Spleen (tissue), 11 donors: ENCODE data around the gene SF3B5. TPM values are rescaled to one million over a fixed set of nuclear protein-coding genes. Genes with fewer than 3 reads are reported as not detected.
A peak's percentile ranks its signal among the peaks of the same experiment; 100 is the strongest.

ENCODE experiments used
- DNase-seq: peaks from one replicate; pipeline ENCODE4 v3.0.0-alpha.2; 2020
- H3K27ac ChIP-seq, 8 donors: fragments of 200-600 bp; sonication (generic) in 7 of 8; 1 replicate in 4 of 8; 2 replicates in 4 of 8; pipeline versions ENCODE4 v1.5.0 to v1.8.0; 2016 to 2021; ENCODE audit warnings: inconsistent platforms in 4 of 8, mild to moderate bottlenecking in 4 of 8, moderate library complexity in 1 of 8
- H3K27me3 ChIP-seq, 7 donors: fragments of 200-600 bp; sonication (generic) in 6 of 7; replicated peaks in 1 of 7; 1 replicate in 4 of 7; 2 replicates in 3 of 7; pipeline versions ENCODE4 v1.5.0 to v1.8.0; 2016 to 2021; ENCODE audit warnings: inconsistent platforms in 3 of 7, mild to moderate bottlenecking in 1 of 7
- H3K36me3 ChIP-seq, 6 donors: fragments of 200-600 bp; sonication (generic) in 5 of 6; 1 replicate in 4 of 6; 2 replicates in 2 of 6; pipeline versions ENCODE4 v1.5.0 to v1.8.0; 2016 to 2021; ENCODE audit warnings: inconsistent platforms in 2 of 6
- H3K4me1 ChIP-seq, 6 donors: fragments of 200-600 bp; sonication (generic) in 5 of 6; 1 replicate in 3 of 6; 2 replicates in 3 of 6; pipeline versions ENCODE4 v1.5.0 to v1.8.0; 2016 to 2021; ENCODE audit warnings: inconsistent platforms in 3 of 6
- H3K4me3 ChIP-seq, 8 donors: fragments of 200-600 bp; sonication (generic) in 7 of 8; 1 replicate in 4 of 8; 2 replicates in 4 of 8; pipeline versions ENCODE4 v1.5.0 to v1.8.0; 2016 to 2021; ENCODE audit warnings: inconsistent platforms in 4 of 8, mild to moderate bottlenecking in 4 of 8, moderate library complexity in 2 of 8
- H3K9me3 ChIP-seq, 8 donors: fragments of 200-600 bp; sonication (generic) in 7 of 8; 1 replicate in 4 of 8; 2 replicates in 4 of 8; pipeline versions ENCODE4 v1.5.0 to v1.8.0; 2016 to 2021; ENCODE audit warnings: inconsistent platforms in 4 of 8
- POLR2A ChIP-seq, 3 donors: fragments of 450-650 bp; IDR thresholded peaks; one replicate each; pipeline ENCODE4 v1.5.1; 2017; ENCODE audit warnings: antibody characterized with exemption in 3 of 3, mild to moderate bottlenecking in 1 of 3
- POLR2AphosphoS5 ChIP-seq, 3 donors: sonication (generic); formaldehyde crosslinking; IDR thresholded peaks; one replicate each; pipeline ENCODE4 v1.5.1; 2017; ENCODE audit warnings: antibody characterized with exemption in 3 of 3
- WGBS, 5 donors: extraction: QIAGEN DNeasy Blood & Tissue Kit in 3 of 5; methylation state at CpG; one replicate each; pipeline versions ENCODE4 v1.1.5 to v1.1.7; 2013 to 2018; 5-methylcytosine and 5-hydroxymethylcytosine counted together
- intact Hi-C: fragments of 100-400 bp; cut with DNase I; formaldehyde crosslinking; loops from one replicate; pipeline ENCODE4 v1.15.0; 2023; ENCODE audit warnings: low total_unique reads
- polyA plus RNA-seq, 3 donors: library from polyadenylated mRNA; stranded (reverse); fragments of 200-250 nt; gene quantifications; one replicate each; pipeline ENCODE4 v1.2.1, GENCODE V29; 2013
- total RNA-seq, 7 donors: library from RNA; depleted of rRNA in 3 of 7; stranded (reverse); fragments of >200 nt in 3 of 7; fragmentation: NEBNext Ultra II Directional in 4 of 7; extraction: Animal tissue kit (Norgen Biotek cat#: 25700) in 4 of 7; gene quantifications; one replicate each; pipeline versions ENCODE4 v1.1.0 to v1.2.1, GENCODE V29; 2016 to 2021
- TF ChIP-seq, protein P1 (sequence below), 11 experiments: fragments of 200-600 bp in 7 of 11; fragments of 450-650 bp in 4 of 11; sonication (generic) in 4 of 11; IDR thresholded peaks in 8 of 11; conservative IDR thresholded peaks in 3 of 11; 1 replicate in 7 of 11; 2 replicates in 4 of 11; pipeline versions ENCODE4 v1.4.0 to v1.8.0; 2016 to 2021; ENCODE audit warnings: antibody characterized with exemption in 11 of 11, inconsistent platforms in 4 of 11, mild to moderate bottlenecking in 1 of 11
- donor health status: healthy with polysubstance abuse.
- donor health status: DM: no; HTN: no; CAD: no; lungs with moderate emphysema.
- donor health status: DM: no; HTN: no; CAD: no.
- donor health status: Bipolar disorder and iron deficiency.
- donor health status: healthy.
- donor health status: DM: no; HTN: no; CAD: no.
- donor health status: DM: yes; HTN: yes; CAD: no.

The SF3B5 gene
- total and polyA plus RNA-seq, 10 donors: 80.1 to 236 (median 127) TPM

DNA sequence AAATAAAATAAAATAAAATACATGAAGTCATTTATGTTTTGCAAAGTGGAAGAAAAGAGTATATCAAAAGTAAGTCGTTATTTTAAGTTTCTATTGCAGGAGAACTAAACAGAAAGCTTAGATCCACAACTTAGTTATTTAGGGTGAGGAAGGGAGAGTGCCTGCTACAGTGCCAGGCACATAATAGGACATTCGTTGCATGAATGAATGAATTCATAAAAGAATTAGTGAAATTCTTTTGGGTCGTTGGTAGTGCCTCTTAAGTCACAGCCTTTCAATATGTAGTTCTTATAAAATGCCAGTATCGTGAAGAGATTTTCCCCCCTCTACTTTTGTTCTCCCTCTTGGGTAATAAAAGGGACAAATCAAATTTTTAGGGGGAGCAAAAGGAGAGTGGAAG lies 29.1 kb downstream of the SF3B5 start:
- intact Hi-C loops: no loop called here
- no peaks in the 10 kb centered on the region for H3K36me3 ChIP-seq
- H3K9me3 ChIP-seq: no peaks in the 10 kb centered on the region
- no peak for TF ChIP-seq POLR2A (IDR thresholded peaks at IDR 0.05)
- TF ChIP-seq, protein P1, sequence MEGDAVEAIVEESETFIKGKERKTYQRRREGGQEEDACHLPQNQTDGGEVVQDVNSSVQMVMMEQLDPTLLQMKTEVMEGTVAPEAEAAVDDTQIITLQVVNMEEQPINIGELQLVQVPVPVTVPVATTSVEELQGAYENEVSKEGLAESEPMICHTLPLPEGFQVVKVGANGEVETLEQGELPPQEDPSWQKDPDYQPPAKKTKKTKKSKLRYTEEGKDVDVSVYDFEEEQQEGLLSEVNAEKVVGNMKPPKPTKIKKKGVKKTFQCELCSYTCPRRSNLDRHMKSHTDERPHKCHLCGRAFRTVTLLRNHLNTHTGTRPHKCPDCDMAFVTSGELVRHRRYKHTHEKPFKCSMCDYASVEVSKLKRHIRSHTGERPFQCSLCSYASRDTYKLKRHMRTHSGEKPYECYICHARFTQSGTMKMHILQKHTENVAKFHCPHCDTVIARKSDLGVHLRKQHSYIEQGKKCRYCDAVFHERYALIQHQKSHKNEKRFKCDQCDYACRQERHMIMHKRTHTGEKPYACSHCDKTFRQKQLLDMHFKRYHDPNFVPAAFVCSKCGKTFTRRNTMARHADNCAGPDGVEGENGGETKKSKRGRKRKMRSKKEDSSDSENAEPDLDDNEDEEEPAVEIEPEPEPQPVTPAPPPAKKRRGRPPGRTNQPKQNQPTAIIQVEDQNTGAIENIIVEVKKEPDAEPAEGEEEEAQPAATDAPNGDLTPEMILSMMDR (IDR thresholded peaks at IDR 0.05 in 8 of 11, conservative IDR thresholded peaks at IDR 0.05 in 3 of 11): no peak
- TF ChIP-seq POLR2AphosphoS5 (IDR thresholded peaks at IDR 0.05): no peak
- H3K4me1 ChIP-seq: peaks cover 10 to 41% (median 26%) of the 10 kb centered on the region in 6 donors
- no peak overlapping the region for H3K4me3 ChIP-seq
- 73 to 83% (median 78%) methylated on average over 4 of the region's 4 CpGs for WGBS, 5 donors
- no peak for DNase-seq
- peak overlapping the region in 1 of 8 donors; percentile 24 for H3K27ac ChIP-seq
- H3K27me3 ChIP-seq: no peaks in the 10 kb centered on the region

DNA sequence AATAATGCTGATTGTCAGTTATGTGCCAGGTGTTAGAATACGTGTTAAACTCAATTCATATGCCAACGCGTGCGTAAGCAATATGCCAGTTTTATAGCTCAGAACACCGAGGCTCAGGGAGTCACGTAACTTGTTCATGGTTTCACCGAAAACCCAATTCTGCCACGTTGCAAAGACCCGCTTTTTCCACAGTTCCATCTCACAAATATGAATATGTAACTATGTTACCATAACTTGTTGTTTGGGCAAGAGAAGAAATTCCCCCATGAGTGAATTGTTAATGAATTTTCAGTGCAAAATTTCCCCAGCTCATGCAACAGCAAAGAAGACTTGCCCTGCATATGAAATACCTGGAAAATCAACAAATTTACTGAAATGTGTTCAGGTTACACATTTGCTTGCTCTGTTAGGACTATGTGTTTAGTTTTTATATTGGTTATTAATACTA lies 30.1 kb downstream of the SF3B5 start:
- H3K27ac ChIP-seq: peak overlapping the region in 6 of 8 donors; percentile 96 to 99 (median 96)
- peak overlapping the region in 6 of 8 donors; percentile 49 to 79 (median 70) for H3K4me3 ChIP-seq
- no peaks in the 10 kb centered on the region for H3K36me3 ChIP-seq
- 46 to 70% (median 52%) methylated on average over 9 of the region's 9 CpGs for WGBS, 5 donors
- TF ChIP-seq POLR2AphosphoS5 (IDR thresholded peaks at IDR 0.05): no peak
- TF ChIP-seq, protein P1 (IDR thresholded peaks at IDR 0.05 in 8 of 11, conservative IDR thresholded peaks at IDR 0.05 in 3 of 11): no peak
- no peak for TF ChIP-seq POLR2A (IDR thresholded peaks at IDR 0.05)
- no peaks in the 10 kb centered on the region for H3K9me3 ChIP-seq
- peaks cover 10 to 41% (median 26%) of the 10 kb centered on the region in 6 donors for H3K4me1 ChIP-seq
- no peak for DNase-seq
- H3K27me3 ChIP-seq: no peaks in the 10 kb centered on the region
- intact Hi-C loops: no loop called here

DNA sequence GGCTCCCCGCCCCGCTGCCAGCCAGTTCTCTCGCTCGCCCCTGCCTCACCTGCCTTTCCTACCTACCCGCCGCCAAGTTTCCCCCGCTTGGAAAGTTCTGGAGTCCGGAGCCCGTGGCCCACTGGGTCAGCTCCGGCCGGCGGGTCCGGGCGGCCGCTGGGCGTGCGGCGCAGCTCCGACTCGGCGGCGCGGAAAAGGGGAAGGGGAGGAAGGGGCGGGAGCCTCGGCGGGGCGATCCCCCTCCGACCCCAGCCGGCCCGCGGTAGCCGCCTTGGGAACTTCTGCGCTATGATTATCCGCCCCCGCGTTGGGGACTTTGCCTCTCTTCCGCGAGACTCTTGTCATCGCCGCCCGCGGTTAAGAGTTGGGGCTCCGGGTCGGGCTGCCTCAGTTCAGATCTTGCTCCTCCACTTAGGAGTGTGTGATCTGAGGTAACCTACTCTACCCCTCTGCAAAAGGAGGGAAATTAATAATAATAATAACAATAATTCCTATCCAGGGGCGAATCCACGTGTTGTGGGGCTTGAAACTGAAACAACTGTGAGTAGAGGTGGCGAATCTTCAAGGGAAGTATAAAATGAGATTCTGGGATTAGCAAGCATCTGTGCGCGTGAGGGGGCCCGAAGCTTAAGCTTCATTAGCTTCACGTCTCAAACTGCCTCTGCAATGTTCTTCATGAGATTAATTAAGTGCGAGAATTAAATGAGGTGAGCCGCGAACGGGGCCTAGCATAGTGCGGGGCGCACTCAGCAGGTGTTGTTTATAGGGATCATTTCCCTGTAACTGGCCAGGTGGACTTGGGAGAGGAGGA lies 30.8 kb downstream of the SF3B5 start:
- peak; percentile 94 for DNase-seq
- peaks cover 10 to 41% (median 26%) of the 10 kb centered on the region in 6 donors for H3K4me1 ChIP-seq
- H3K27me3 ChIP-seq: no peaks in the 10 kb centered on the region
- TF ChIP-seq, protein P1 (IDR thresholded peaks at IDR 0.05 in 8 of 11, conservative IDR thresholded peaks at IDR 0.05 in 3 of 11): no peak
- TF ChIP-seq POLR2A (IDR thresholded peaks at IDR 0.05) (no peak), POLR2AphosphoS5 (IDR thresholded peaks at IDR 0.05) (no peak)
- peak overlapping the region; percentile 44 to 79 (median 66) for H3K4me3 ChIP-seq
- intact Hi-C loops: no loop called here
- no peaks in the 10 kb centered on the region for H3K9me3 ChIP-seq
- 3 to 5% (median 3%) methylated on average over 39 to 57 of the region's 57 CpGs for WGBS, 5 donors
- H3K36me3 ChIP-seq: no peaks in the 10 kb centered on the region
- peak overlapping the region; percentile 93 to 99 (median 96) for H3K27ac ChIP-seq

DNA sequence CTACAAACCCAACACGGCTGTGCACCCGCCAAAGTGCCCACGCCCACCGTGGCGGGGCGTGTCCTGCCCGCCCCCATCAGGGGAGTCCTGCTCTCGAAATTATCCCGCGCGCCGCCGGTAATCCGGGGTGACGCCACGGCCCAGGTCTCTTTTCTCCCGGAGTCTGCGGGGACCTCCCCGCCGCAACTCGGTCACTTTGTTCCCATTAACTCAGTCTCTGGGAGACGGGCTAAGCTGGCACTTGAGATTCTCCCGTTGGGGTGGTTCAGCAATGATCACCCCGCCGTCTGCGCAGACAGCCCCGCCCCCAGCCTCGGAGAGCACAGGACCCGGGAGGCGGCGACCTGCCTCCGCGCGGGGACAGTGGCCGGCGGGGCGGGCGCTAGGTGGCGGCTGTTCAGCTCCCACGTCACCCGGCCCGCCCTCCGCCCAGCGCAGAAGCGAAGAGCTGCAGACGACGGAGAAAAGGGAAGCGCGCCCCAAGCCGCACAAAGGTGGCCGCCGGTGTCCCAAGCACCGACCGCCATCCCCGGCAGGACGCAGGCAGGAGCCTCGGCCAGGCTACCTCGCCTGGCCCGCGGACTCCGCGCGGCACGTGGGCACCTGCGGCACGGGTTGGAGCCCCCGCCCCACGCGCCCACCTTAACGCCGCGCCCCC lies 31.5 kb downstream of the SF3B5 start:
- no peaks in the 10 kb centered on the region for H3K36me3 ChIP-seq
- no peaks in the 10 kb centered on the region for H3K27me3 ChIP-seq
- peak; percentile 100 for DNase-seq
- TF ChIP-seq POLR2AphosphoS5 (IDR thresholded peaks at IDR 0.05) (peak; percentile 96 to 97 (median 97)), POLR2A (IDR thresholded peaks at IDR 0.05) (peak; percentile 67 to 92 (median 71))
- TF ChIP-seq, protein P1 (IDR thresholded peaks at IDR 0.05 in 8 of 11, conservative IDR thresholded peaks at IDR 0.05 in 3 of 11): peak; percentile 19 to 76 (median 53)
- H3K4me3 ChIP-seq: peak overlapping the region; percentile 44 to 79 (median 66)
- peaks cover 10 to 41% (median 26%) of the 10 kb centered on the region in 6 donors for H3K4me1 ChIP-seq
- 0% methylated on average over 23 to 72 of the region's 72 CpGs for WGBS, 5 donors
- peak overlapping the region; percentile 93 to 99 (median 96) for H3K27ac ChIP-seq
- H3K9me3 ChIP-seq: no peaks in the 10 kb centered on the region
- intact Hi-C loops: no loop called here
